Stimulated activated CD8-positive, alpha-beta memory T cell treated with anti-CD3 and anti-CD28 coated beads, Interleukin-12 subunit alpha, Interleukin-12 subunit beta, amount 100 ng/mL, for 24 hours (primary cell): ENCODE results near the gene CACUL1.

Experiments
- DNase-seq: peaks from one replicate; pipeline ENCODE4 v3.0.0-alpha.2; 2020; ENCODE audit errors: extremely low read depth

The CACUL1 gene

GRCh38 chr10:118732245-118733165 lies 22.3 kb downstream of the CACUL1 start:
- no peak for DNase-seq

DNA sequence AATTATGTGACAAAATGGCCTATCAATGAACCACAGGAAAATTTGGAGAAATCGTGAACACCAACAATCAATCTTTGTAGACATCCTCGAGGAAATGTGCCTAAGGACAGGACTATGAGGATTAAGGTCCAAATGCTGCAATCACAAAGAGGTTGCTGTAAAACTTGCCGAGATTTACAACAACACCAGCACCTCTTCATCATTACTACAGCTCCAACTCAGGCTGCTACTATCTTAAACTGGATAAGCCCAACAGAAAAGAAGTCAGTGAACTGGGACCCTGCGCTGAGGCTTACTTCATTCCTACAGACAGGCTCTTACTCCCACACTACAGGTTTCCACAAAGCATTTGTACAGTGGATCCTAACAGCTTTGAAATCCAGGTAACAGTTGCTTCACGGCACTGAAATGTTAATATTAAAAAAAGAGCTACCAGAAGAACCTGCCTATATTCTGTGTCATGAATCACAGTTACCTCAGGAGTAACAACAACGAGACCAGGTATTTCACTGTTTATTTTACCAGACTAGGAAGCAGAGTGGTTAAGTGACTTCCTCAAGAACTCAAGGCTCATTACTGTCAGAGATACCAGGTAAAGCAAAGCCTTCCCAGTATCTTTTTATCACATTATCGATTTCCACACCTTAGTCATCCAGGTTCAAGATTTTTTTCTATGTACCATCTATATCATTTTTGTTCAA lies 23.9 kb downstream of the CACUL1 start:
- no peak for DNase-seq

DNA sequence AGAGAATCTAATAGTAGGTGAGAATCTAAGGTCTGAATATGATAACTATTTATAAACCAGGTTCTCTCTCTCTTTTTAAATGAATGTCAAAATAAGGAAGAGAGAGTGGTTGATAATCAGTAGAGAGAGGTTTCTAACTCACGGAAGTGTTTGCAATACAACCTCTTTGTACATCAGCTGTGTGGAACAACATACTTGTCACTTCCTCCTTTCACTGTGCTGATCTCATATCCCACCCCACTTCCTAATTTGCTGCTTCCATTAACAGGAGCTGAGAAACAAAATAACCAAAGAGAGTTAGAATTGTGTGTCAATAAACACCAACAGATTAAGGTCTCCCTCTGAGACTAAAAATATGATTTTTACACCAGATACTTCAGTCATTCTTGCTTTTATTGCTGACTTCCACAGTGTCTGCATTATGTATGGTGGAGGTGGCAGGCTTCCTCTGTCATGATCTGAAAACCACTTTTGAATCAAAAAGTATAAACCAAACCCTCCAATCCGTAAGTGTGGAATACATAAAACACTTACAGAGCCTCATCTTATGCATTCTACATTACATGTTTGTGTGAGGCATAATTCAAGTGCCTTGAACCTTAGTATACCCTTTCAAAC lies 25.0 kb downstream of the CACUL1 start:
- DNase-seq = no peak

- no peak for DNase-seq
Measured at GRCh38 chr10:118729200-118729599, 25.6 kb downstream of the CACUL1 start.

- no peak for DNase-seq
Measured at GRCh38 chr10:118725886-118726500, 28.8 kb downstream of the CACUL1 start.

GRCh38 chr10:118723466-118723865 lies 31.3 kb downstream of the CACUL1 start:
- DNase-seq = no peak

DNA sequence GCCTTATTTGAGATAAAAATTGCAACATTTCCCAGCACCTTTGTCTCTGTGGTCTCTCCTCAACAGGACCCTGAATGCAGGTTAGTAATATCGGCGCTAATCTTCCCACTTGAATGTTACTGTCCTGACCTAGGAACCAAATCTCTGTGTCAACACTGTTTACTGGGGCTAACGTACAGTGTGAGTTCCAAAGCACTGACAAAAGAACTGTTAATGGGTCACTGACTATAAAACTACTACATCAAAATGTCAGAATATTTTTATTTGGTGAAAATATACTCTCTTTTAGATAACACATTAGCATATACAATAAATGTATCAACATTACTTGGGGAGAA lies 33.3 kb downstream of the CACUL1 start:
- no peak for DNase-seq

DNA sequence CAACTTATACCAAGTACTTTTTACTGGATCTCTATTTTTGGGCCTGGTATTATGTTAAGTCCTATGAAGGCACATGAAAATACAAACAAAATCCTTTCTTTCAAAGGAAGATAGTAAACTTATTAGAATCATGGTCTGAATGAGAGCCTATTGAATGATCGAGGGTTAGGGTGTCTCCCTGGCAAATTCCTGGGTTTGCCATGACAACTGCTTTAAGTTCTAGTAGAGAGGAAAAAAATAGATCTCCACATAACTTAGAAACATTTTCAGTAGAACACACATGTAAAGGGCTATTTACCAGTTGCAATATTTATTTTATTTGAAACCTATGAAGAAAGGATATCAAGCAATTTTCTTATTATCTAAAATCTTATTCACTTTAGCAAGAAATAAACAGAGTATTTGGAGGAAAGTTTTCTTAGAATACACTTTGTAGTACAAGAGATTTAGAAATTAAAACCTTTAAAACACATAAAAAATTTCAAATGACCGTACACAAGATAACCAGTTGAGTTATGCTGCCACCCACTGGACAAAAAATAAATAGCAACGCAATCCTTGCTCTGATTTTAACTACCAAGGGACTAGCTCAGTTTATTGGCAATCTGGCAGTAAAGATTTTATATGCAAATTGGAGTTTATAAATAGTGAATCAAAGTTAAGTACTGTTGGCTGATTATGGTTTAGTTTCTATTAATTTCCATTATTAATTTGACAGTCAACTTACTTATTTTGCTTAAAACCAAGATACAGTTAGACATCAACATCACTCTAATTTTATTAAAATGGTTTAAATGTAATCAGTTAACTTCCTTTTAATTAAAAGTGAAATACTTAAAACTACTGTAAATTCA lies 33.9 kb downstream of the CACUL1 start:
- peak; percentile 9 for DNase-seq

GRCh38 chr10:118714366-118714765 lies 40.4 kb downstream of the CACUL1 start:
- DNase-seq = no peak

DNA sequence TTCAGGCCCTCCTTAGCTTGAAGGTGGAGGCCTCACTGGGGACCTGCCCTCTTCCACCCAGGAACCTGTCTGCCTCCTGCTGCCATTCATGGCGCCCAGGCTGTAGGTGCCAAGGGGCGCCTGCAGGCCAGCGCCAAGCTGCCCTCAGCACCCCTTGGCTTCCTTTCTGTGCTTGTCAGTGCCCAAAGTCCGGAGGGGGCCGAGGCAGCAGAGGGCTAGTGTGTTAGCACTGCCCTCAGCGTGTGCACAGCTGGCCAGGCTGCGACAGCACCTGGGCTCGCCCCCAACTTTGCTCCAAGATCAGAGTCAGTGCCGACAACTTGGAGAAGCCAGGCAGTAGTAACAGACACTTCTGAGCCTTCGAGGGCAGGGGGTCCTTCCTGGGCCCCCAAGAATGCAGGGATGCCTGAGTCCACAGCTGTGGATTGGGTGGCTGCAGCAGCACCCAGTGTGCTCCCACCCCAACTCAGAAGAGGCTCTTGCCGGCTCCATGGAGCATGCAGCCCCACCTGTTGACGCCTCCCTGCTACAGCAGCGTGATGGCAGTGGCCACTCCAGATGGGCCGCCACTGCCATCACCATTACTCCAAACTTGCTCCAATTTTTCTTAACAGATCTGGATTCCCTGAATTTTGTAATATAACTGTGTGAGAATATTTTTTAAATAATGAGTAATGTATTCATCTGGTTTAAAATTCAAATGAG lies 41.7 kb downstream of the CACUL1 start:
- no peak for DNase-seq

DNA sequence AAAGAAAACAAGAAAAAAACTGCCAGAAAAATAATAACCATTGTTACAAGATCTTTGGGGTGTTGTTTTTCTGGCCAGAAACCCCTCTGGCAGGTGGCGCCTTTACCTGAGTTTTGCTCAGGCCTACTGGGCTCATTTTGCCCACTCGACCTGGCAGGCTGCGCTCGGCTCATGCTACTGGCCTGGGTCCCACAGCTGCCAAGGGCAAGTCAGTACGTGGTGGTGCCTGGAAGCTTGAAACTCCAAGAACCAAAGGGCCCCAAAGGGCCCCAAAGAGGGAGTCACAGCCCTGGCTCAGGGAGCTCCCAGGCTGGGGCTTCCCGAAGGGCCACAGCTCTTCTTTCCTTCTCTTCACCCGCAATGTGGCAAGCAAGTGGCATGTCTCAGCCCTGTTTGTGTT lies 42.7 kb downstream of the CACUL1 start:
- no peak for DNase-seq

DNA sequence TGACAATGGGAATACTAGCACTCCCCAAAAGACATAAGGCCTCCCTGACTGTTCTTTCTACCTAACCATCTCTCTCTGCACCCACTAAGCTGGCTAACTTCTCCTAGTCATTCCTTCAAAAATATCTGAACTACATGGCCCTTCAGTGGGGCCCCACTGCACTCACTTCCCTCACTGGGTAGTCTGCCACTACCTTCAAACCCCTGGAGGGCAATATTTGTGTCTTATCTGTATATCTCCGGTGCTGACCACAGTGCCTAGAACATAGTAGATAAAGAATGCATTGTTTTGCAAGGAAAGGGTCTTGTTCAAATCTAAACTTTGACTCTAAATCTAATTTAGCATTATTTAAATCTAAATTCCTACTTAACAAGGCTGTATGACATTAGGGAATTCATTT lies 44.3 kb downstream of the CACUL1 start:
- no peak for DNase-seq

- DNase-seq = no peak
Measured at GRCh38 chr10:118708571-118708970, 46.2 kb downstream of the CACUL1 start.

DNA sequence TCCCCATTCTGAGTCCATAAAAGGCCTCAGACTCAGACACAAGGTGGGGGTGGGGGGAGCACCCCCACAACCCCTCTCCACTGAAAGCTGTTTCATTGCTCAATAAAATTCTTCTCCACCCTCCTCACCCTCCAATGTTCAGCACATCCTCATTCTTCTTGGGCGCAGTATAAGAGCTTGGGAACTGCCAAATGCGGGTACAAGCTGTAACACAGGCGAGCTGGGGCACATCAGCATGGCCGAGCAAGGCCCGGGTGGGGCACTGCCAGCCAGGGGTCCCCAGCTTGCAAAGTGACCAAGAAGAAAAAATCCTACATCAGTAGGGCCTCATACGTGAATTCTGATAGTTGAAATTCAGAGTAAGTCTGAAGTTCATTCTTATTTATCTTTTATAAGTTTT lies 50.1 kb downstream of the CACUL1 start:
- DNase-seq = no peak

DNA sequence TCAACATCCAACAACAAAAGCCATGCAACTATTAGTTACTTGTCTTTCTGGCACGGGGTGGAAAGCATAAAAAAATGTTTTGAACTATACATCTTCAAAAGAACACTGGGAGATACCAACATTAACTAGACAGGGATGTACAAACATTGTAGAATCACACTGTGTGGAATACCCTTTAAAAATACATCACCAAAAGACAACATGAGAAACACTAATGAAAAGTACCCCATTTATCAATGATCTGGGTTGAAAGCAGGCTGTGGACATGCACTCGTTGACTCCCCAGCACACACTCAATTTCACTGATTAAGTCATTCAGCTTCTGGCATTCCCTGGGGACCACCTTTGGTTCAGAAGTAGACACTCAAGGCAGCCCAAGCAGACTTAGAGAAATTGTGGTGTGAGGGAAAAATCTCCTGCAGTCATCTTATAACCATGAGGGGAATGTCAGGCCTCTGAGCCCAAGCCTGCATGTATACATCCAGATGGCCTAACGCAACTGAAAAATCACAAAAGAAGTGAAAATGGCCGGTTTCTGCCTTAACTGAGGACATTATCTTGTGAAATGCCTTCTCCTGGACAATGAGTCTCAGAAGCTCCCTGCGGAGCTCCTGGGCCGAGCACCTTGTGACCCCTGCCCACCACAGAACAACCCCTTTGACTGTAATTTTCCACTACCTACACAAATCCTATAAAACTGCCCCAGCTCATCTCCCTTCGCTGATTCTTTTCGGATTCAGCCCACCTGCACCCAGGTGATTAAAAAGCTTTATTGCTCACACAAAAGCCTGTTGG lies 53.0 kb downstream of the CACUL1 start:
- DNase-seq = no peak

DNA sequence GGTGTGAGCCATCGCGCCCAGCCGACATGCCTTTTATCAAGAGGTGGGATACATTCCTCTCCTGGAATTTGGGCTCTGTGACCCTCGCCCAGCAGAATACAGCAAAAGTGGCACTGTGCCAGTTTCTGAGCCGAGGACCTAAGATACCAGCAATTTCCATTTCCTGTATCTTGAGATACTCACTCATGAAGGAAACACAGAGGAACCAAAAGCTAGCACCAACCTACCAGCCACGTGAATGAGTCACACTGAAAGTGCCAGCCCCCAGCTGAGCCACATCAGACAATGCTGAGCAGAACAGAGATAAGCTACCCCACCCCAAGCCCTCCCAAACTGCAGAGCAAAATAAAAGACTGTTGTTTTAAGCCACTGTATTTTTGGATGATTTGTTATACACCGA lies 56.3 kb downstream of the CACUL1 start:
- peak; percentile 55 for DNase-seq

- no peak for DNase-seq
Measured at GRCh38 chr10:118694848-118695247, 59.9 kb downstream of the CACUL1 start.

DNA sequence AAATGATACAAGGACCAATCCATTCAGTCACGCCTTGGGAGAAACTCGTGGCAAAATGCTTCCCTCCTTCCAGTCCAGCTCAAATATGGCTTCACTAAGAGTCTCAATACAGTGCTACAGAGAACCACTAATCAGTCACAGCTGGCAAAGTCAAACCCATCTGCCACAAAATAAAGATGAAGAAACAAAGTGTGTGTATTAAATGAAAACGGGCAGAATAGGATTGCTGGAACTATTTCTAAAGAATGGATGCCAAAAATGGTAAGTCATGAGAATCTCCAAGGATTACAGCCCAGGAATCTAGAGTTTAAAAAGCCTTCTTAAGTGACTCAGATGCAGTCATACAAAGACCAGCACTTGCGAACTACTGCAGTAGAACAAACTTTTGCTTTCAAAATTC lies 61.9 kb downstream of the CACUL1 start:
- no peak for DNase-seq

GRCh38 chr10:118689070-118689858 lies 65.5 kb downstream of the CACUL1 start:
- DNase-seq = no peak
